Measurements from ENCODE around the gene OTOP2.
A peak's percentile ranks its signal among the peaks of the same experiment; 100 is the strongest.

OTOP2 gene

DNA sequence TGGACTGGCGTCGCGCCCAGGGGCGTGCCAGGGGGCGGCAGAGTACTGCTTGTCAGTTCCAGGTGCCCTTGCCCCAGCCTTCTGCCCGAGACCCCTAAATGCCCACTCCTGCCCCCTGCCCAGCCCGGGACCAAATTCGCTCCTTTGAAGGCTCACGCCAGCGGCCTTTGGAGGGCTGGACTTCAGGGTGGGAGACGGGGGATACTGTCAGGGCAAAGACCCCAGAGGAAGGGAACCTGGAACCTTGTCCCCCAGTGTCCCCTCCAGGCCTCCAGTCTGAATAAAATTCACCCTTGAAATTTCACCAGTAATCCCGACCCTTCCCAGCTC, 12.4 kb downstream of the OTOP2 start:
- Histone ChIP-seq H3K9ac (ENCODE audit: low read depth, low read length) (no peak overlapping the region), H3K4me1 (ENCODE audit: control insufficient read depth, insufficient read depth, low read length) (no peaks in the 10 kb centered on the region), H3K36me3 (ENCODE audit: control insufficient read depth, insufficient read depth, low read length) (no peaks in the 10 kb centered on the region), H3K4me3 (ENCODE audit: low read depth, low read length) (peak overlapping the region; percentile 45), H3K9me3 (ENCODE audit: control insufficient read depth, insufficient read depth, low read length) (no peaks in the 10 kb centered on the region), H3K27me3 (ENCODE audit: control insufficient read depth, insufficient read depth, low read length) (peaks cover 65% of the 10 kb centered on the region)

DNA sequence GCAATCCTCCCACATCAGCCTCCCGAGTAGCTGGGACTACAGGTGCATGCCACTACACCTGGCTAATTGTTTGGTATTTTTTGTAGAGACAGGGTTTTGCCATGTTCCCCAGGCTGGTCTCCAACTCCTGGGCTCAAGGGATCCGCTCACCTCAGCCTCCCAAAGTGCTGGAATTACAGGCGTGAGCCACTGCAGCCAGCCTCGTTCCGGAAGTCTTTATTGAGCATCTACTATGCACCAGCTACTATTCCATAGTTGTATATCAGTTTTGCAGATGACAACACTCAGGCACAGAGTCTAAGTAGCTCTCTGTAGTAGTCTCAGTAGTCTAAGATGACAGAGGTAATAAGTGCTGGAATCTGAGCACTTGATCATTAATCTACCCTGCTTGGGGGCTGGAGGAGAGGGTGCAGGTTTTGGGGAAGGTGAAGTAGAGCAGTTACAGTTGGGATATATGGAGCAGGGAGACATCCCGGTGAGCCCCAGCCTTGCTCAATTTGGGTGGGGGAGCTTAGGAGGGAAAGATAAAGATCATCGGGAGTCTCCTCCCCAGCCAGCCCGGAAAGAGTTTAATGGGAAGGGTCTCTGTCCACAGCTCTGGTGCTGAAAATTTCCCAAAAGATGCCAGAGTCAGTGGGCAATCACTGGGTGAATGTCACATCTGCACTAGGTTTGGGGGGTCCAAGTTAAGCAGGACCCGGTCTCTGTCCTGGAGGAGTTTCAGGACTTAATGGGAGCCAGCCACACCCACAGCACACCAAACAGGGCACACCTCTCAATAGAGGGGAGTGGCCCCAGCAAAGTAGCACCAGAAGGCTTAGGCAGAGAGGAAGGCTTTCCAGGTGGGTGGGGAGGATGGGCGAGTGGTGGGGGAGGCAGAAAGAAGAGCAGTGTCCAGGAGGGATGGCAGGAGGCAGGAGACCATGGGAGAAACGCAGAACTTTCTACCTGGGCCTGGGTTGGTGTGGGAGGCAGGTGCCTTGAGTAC, 13.3 kb downstream of the OTOP2 start:
- Histone ChIP-seq H3K9ac (ENCODE audit: low read depth, low read length) (no peak overlapping the region), H3K9me3 (ENCODE audit: control insufficient read depth, insufficient read depth, low read length) (no peaks in the 10 kb centered on the region), H3K4me3 (ENCODE audit: low read depth, low read length) (peak overlapping the region; percentile 8), H3K36me3 (ENCODE audit: control insufficient read depth, insufficient read depth, low read length) (no peaks in the 10 kb centered on the region), H3K27me3 (ENCODE audit: control insufficient read depth, insufficient read depth, low read length) (peaks cover 68% of the 10 kb centered on the region), H3K4me1 (ENCODE audit: control insufficient read depth, insufficient read depth, low read length) (no peaks in the 10 kb centered on the region)

DNA sequence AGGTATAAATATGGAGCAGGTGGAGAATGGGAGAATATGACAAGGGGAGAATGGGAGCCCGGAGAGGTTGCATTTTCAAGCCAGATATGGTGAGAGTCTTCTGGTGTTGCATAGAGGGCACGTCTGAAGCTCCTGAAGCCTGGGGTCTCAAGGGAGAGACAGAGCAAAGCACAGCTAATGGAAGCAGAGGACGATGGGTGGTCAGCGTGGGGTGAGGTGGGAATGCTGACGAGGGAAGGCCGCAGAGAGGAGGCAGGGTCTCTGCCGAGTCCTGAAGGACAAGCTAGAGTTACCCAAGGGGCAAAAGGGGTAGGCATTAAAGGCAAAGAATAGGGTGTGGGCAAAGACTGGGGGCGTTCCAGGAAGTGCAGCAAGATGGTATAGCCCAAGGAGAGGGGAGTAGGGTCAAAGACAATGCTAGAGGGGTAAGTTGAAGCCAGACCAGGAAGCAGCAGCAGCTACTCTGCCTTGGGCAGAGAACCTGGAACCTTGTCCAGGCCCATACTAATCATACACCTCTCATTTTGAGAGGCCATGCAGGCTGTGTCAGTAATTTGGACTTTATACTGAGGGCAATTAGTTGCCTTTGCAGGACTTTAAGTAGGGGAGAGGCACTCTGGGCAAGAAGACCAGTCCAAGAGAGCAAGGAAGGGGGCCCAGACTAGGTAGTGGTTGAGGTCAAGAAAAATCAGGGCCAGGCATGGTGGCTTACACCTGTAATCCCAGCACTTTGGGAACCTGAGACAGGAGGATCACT, 14.3 kb downstream of the OTOP2 start:
- Histone ChIP-seq H3K9ac (ENCODE audit: low read depth, low read length) (no peak overlapping the region), H3K27me3 (ENCODE audit: control insufficient read depth, insufficient read depth, low read length) (peaks cover 60% of the 10 kb centered on the region), H3K4me1 (ENCODE audit: control insufficient read depth, insufficient read depth, low read length) (no peaks in the 10 kb centered on the region), H3K4me3 (ENCODE audit: low read depth, low read length) (no peak overlapping the region), H3K36me3 (ENCODE audit: control insufficient read depth, insufficient read depth, low read length) (no peaks in the 10 kb centered on the region), H3K9me3 (ENCODE audit: control insufficient read depth, insufficient read depth, low read length) (no peaks in the 10 kb centered on the region)

DNA sequence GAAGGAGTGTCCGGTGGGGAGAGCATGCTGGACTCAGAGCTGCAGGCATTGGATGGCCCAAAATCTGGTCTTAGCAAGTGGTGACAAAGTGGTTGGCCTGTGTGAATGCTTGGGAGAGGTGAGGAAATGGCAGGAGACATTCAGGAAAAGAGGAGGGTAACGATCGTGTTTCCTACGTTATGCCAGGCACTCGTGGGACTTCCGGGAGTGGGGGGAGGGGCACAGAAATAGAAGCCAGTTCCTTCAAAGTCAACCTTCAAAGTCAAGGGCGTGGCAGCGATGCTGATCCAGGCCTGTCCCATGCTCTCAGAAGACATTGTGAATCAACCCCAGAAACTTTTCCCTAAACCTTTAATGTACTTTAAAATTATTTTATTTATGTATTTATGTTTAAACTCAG, 15.5 kb downstream of the OTOP2 start:
- peaks cover 4% of the 10 kb centered on the region for H3K4me1 ChIP-seq (ENCODE audit: control insufficient read depth, insufficient read depth, low read length)
- H3K4me3 ChIP-seq (ENCODE audit: low read depth, low read length): no peak overlapping the region
- no peaks in the 10 kb centered on the region for H3K9me3 ChIP-seq (ENCODE audit: control insufficient read depth, insufficient read depth, low read length)
- H3K27me3 ChIP-seq (ENCODE audit: control insufficient read depth, insufficient read depth, low read length): peaks cover 48% of the 10 kb centered on the region
- H3K9ac ChIP-seq (ENCODE audit: low read depth, low read length): no peak overlapping the region
- no peaks in the 10 kb centered on the region for H3K36me3 ChIP-seq (ENCODE audit: control insufficient read depth, insufficient read depth, low read length)

DNA sequence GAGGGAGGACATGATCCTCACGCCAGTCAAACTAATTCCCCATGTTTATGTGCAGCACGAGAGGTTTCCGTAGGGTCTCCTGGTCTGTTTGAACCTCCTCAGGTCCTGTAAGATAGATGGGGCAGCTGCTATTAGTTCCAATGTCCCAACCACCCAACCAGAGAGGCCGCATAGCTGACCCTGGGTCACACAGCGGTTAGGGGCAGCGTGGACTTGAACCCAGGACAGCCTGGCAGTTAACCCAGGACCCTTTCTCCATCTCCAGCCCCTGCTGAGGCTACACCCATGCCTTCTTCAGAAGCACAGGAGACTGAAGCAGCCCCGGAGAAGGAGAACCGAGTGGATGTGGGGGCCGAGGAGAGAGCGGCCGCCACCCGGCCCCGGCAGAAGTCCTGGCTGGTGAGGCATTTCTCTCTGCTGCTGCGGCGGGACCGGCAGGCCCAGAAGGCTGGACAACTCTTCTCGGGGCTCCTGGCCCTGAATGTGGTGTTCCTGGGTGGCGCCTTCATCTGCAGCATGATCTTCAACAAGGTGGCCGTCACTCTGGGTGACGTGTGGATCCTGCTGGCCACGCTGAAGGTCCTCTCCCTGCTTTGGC, 17.2 kb downstream of the OTOP2 start:
- no peaks in the 10 kb centered on the region for H3K36me3 ChIP-seq (ENCODE audit: control insufficient read depth, insufficient read depth, low read length)
- H3K4me1 ChIP-seq (ENCODE audit: control insufficient read depth, insufficient read depth, low read length): peaks cover 4% of the 10 kb centered on the region
- no peaks in the 10 kb centered on the region for H3K9me3 ChIP-seq (ENCODE audit: control insufficient read depth, insufficient read depth, low read length)
- H3K4me3 ChIP-seq (ENCODE audit: low read depth, low read length): no peak overlapping the region
- no peak overlapping the region for H3K9ac ChIP-seq (ENCODE audit: low read depth, low read length)
- H3K27me3 ChIP-seq (ENCODE audit: control insufficient read depth, insufficient read depth, low read length): peaks cover 32% of the 10 kb centered on the region

DNA sequence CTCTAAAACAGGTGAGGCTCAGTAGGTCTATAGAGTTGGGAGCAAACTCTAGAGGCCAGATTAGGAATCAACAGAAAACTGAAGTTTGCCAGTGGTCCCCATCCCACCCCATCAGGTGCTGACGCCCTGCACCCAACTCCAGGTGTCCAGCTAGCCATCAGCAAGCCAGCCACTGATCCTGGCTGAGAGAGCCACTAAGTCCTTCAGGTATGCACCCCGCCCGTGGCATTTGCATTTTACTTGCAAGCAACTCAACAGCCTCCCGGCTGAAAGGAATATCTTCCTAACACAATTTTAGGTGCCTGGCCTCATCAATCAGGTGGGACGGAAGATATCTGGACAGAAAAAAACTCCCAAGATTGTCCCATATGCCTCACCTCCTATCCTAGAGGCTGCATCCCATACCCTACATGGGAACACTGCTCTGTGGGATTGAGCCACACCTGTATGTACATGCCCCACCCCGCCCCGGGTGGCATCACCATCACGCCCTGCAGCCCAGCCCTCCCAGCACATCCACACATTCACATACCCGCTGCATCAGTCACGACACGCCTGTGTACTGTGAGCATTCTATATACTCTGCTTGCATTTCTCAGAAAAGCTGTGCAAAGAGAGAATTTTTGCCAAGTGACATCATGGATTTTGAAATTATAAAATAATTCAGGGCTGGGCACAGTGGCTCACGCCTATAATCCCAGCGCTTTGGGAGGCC, 19.9 kb downstream of the OTOP2 start:
- peaks cover 8% of the 10 kb centered on the region for H3K27me3 ChIP-seq (ENCODE audit: control insufficient read depth, insufficient read depth, low read length)

DNA sequence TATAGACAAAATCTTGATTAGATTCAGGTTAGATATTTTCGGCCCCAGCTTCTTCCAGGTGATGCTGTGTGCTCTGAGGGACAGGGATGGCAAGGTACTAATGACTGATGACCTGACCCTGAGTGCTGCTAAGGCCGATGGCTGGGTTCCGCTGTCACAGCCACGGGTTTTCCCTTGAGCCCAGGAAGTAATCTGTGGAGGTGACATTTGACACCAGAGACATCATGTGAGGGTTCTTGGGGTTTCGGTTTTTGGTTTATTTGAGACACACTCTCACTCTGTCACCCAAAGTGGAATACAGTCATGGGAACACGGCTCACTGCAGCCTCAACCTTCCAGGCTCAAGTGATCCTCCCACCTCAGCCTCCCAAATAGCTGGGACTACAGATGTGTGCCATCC, 21.5 kb downstream of the OTOP2 start:
- H3K36me3 ChIP-seq (ENCODE audit: control insufficient read depth, insufficient read depth, low read length): no peaks in the 10 kb centered on the region
- H3K9ac ChIP-seq (ENCODE audit: low read depth, low read length): no peak overlapping the region
- H3K9me3 ChIP-seq (ENCODE audit: control insufficient read depth, insufficient read depth, low read length): no peaks in the 10 kb centered on the region
- peaks cover 4% of the 10 kb centered on the region for H3K4me1 ChIP-seq (ENCODE audit: control insufficient read depth, insufficient read depth, low read length)
- H3K4me3 ChIP-seq (ENCODE audit: low read depth, low read length): no peak overlapping the region
- H3K27me3 ChIP-seq (ENCODE audit: control insufficient read depth, insufficient read depth, low read length): peaks cover 3% of the 10 kb centered on the region

More for the DNA sequence above, 19.9 kb downstream of the OTOP2 start:
- Histone ChIP-seq H3K9ac (ENCODE audit: low read depth, low read length) (peak overlapping the region; percentile 24), H3K4me3 (ENCODE audit: low read depth, low read length) (no peak overlapping the region), H3K36me3 (ENCODE audit: control insufficient read depth, insufficient read depth, low read length) (no peaks in the 10 kb centered on the region), H3K4me1 (ENCODE audit: control insufficient read depth, insufficient read depth, low read length) (peaks cover 4% of the 10 kb centered on the region), H3K9me3 (ENCODE audit: control insufficient read depth, insufficient read depth, low read length) (no peaks in the 10 kb centered on the region)

DNA sequence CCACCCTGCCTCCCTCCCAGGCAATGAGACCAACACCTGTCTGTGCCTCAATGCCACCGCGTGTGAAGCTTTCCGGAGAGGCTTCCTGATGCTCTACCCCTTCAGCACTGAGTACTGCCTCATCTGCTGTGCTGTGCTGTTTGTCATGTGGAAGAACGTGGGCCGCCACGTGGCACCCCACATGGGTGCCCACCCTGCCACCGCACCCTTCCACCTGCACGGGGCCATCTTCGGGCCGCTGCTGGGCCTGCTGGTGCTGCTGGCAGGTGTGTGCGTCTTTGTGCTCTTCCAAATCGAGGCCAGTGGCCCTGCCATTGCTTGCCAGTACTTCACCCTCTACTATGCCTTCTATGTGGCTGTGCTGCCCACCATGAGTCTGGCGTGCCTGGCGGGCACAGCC, 22.6 kb downstream of the OTOP2 start:
- Histone ChIP-seq H3K4me1 (ENCODE audit: control insufficient read depth, insufficient read depth, low read length) (peaks cover 4% of the 10 kb centered on the region), H3K27me3 (ENCODE audit: control insufficient read depth, insufficient read depth, low read length) (peaks cover 3% of the 10 kb centered on the region)

DNA sequence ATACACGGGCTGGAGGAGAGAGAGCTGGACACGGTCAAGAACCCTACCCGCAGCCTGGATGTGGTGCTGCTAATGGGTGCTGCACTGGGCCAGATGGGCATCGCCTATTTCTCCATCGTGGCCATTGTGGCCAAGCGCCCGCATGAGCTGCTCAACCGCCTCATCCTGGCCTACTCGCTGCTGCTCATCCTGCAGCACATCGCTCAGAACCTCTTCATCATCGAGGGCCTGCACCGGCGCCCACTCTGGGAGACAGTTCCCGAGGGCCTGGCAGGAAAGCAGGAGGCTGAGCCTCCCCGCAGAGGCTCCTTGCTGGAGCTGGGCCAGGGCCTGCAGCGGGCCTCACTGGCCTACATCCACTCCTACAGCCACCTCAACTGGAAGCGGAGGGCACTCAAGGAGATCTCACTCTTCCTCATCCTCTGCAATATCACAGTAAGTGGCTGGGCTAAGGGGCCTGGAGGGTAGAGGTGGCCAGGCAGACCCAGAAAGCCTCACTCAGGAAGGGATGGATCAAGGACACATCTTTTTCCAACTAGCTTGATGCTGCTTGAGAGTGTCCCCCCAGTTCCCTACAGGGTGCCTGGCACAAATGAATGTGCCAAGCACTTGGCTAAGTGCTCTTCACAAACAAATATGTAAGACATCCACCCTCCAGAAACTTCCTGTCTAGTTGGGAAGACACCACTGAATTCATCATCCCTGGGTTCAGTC, 23.1 kb downstream of the OTOP2 start:
- Histone ChIP-seq H3K9ac (ENCODE audit: low read depth, low read length) (no peak overlapping the region), H3K36me3 (ENCODE audit: control insufficient read depth, insufficient read depth, low read length) (no peaks in the 10 kb centered on the region), H3K9me3 (ENCODE audit: control insufficient read depth, insufficient read depth, low read length) (no peaks in the 10 kb centered on the region), H3K27me3 (ENCODE audit: control insufficient read depth, insufficient read depth, low read length) (no peaks in the 10 kb centered on the region), H3K4me3 (ENCODE audit: low read depth, low read length) (no peak overlapping the region), H3K4me1 (ENCODE audit: control insufficient read depth, insufficient read depth, low read length) (peaks cover 4% of the 10 kb centered on the region)

More for the DNA sequence above, 22.6 kb downstream of the OTOP2 start:
- no peaks in the 10 kb centered on the region for H3K9me3 ChIP-seq (ENCODE audit: control insufficient read depth, insufficient read depth, low read length)
- H3K4me3 ChIP-seq (ENCODE audit: low read depth, low read length): no peak overlapping the region
- H3K9ac ChIP-seq (ENCODE audit: low read depth, low read length): no peak overlapping the region
- no peaks in the 10 kb centered on the region for H3K36me3 ChIP-seq (ENCODE audit: control insufficient read depth, insufficient read depth, low read length)

DNA sequence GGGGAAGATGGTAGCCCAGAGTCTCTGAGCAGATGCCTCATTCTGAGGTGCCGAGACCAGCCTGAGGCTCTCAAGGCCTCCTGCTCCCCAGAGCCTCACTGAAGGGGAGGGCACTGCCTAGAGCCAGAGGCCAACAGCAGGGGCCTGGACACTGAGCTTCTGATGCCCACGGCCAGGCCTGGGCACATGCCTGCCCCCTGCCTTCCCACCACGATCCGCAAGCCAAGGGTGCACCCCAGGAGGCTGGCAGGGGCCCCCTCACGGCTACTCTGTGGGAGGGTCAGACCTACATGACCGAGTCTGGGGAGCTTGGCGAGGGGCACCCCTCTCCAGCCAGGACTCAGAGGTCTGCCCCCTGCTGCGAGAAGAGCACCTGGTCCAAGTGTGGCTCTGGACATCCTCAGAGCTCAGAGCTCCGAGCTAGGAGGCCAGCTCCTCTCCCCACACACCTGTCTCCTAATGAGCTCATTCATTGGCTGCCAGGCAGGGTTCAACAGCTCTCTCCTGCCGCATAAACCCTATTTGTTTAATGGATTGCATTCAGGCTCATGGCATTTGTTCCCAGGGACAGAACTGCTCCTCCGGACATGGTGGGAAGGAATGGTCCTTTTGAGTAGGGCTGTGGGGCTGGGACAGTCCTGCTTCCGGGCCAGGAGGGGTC, 25.5 kb downstream of the OTOP2 start:
- Histone ChIP-seq H3K27me3 (ENCODE audit: control insufficient read depth, insufficient read depth, low read length) (no peaks in the 10 kb centered on the region), H3K4me3 (ENCODE audit: low read depth, low read length) (no peak overlapping the region), H3K4me1 (ENCODE audit: control insufficient read depth, insufficient read depth, low read length) (no peaks in the 10 kb centered on the region), H3K9ac (ENCODE audit: low read depth, low read length) (no peak overlapping the region), H3K9me3 (ENCODE audit: control insufficient read depth, insufficient read depth, low read length) (no peaks in the 10 kb centered on the region), H3K36me3 (ENCODE audit: control insufficient read depth, insufficient read depth, low read length) (no peaks in the 10 kb centered on the region)
